SK-N-MC (cell line): ENCODE measurements around the gene PPAN.

ENCODE experiments used
- DNase-seq: peaks from one replicate; pipeline ENCODE4 v3.0.0-alpha.2; 2011; ENCODE audit warnings: low read depth, low spot score
- H3K27ac ChIP-seq: fragments of 200-600 bp; sonication (generic); 2 replicates; pipeline ENCODE4 v1.5.1; 2016; ENCODE audit warnings: mixed run types
- H3K36me3 ChIP-seq: fragments of 200-600 bp; sonication (generic); 2 replicates; pipeline ENCODE4 v1.6.1; 2017; ENCODE audit warnings: antibody characterized with exemption, low read length, mixed read lengths; ENCODE audit not compliant: insufficient read depth
- H3K4me3 ChIP-seq: fragments of 200-600 bp; sonication (generic); 2 replicates; pipeline ENCODE4 v1.5.1; 2016
- H3K9ac ChIP-seq: fragments of 200-600 bp; sonication (generic); 2 replicates; pipeline ENCODE4 v1.8.0; 2017; ENCODE audit warnings: mixed run types, mixed read lengths; ENCODE audit not compliant: insufficient read length
- H3K9me3 ChIP-seq: fragments of 200-600 bp; sonication (generic); 2 replicates; pipeline ENCODE4 v1.6.1; 2017; ENCODE audit warnings: low read depth, mild to moderate bottlenecking, antibody characterized with exemption, low read length, moderate library complexity, mixed read lengths
- EZH2 ChIP-seq: fragments of 200-600 bp; sonication (generic); IDR thresholded peaks from one replicate; pipeline ENCODE4 v1.6.1; 2017; ENCODE audit warnings: antibody characterized with exemption
- FOXP2 ChIP-seq: optimal IDR thresholded peaks from 2 replicates; pipeline ENCODE3; 2011; ENCODE audit warnings: mild to moderate bottlenecking, moderate library complexity; ENCODE audit not compliant: insufficient read depth; ENCODE audit errors: extremely low read length, control extremely low read depth
- POLR2AphosphoS5 ChIP-seq: IDR thresholded peaks from 2 replicates; pipeline ENCODE4 v1.6.1; 2012; ENCODE audit warnings: mild to moderate bottlenecking, low read depth, low read length, borderline replicate concordance

Gene PPAN

GRCh38 chr19:10114651-10115391 lies 8.7 kb downstream of the PPAN start:
- no peak overlapping the region for H3K9ac ChIP-seq
- no peak for DNase-seq
- H3K4me3 ChIP-seq: no peak overlapping the region
- no peaks in the 10 kb centered on the region for H3K9me3 ChIP-seq
- H3K27ac ChIP-seq: no peak overlapping the region
- H3K36me3 ChIP-seq: peaks cover 39% of the 10 kb centered on the region
- TF ChIP-seq FOXP2: no peak
- TF ChIP-seq EZH2: no peak
- 0 out of 2 replicates have a peak, but pooled peaks have one; percentile 9 for TF ChIP-seq POLR2AphosphoS5

- no peak for DNase-seq
- no peak for TF ChIP-seq FOXP2
- TF ChIP-seq EZH2: no peak
- peak; percentile 7; the same call in 1 of the 2 replicates for TF ChIP-seq POLR2AphosphoS5
- no peak overlapping the region for H3K27ac ChIP-seq
- no peak overlapping the region for H3K9ac ChIP-seq
- no peaks in the 10 kb centered on the region for H3K9me3 ChIP-seq
- H3K36me3 ChIP-seq: peaks cover 32% of the 10 kb centered on the region
- H3K4me3 ChIP-seq: no peak overlapping the region
These were observed 9.4 kb downstream of the PPAN start for GRCh38 chr19:10115392-10116084.

GRCh38 chr19:10116085-10116865 lies 10.1 kb downstream of the PPAN start:
- no peaks in the 10 kb centered on the region for H3K9me3 ChIP-seq
- no peak for TF ChIP-seq EZH2
- peak; percentile 1; the same call in 1 of the 2 replicates for TF ChIP-seq POLR2AphosphoS5
- no peak overlapping the region for H3K4me3 ChIP-seq
- no peak overlapping the region for H3K9ac ChIP-seq
- peaks cover 25% of the 10 kb centered on the region for H3K36me3 ChIP-seq
- no peak for DNase-seq
- no peak overlapping the region for H3K27ac ChIP-seq

- H3K9ac ChIP-seq: no peak overlapping the region
- no peak overlapping the region for H3K4me3 ChIP-seq
- H3K27ac ChIP-seq: no peak overlapping the region
- TF ChIP-seq EZH2 (no peak), POLR2AphosphoS5 (no peak), FOXP2 (no peak)
- H3K9me3 ChIP-seq: no peaks in the 10 kb centered on the region
- H3K36me3 ChIP-seq: peaks cover 23% of the 10 kb centered on the region; the same call in 1 of the 2 replicates
- DNase-seq: no peak
These were observed 10.9 kb downstream of the PPAN start for GRCh38 chr19:10116866-10117616.

- H3K4me3 ChIP-seq: peak overlapping the region; percentile 78
- H3K27ac ChIP-seq: no peak overlapping the region
- no peak for DNase-seq
- H3K9ac ChIP-seq: peak overlapping the region; percentile 82
- H3K9me3 ChIP-seq: no peaks in the 10 kb centered on the region
- peaks cover 23% of the 10 kb centered on the region; the same call in 1 of the 2 replicates for H3K36me3 ChIP-seq
- TF ChIP-seq POLR2AphosphoS5 (no peak), EZH2 (no peak), FOXP2 (no peak)
These were observed 12.8 kb downstream of the PPAN start for GRCh38 chr19:10118960-10119359.

- peak; percentile 64 for DNase-seq
- TF ChIP-seq EZH2: no peak
- 0 out of 2 replicates have a peak, but pooled peaks have one; percentile 18 for TF ChIP-seq POLR2AphosphoS5
- no peak for TF ChIP-seq FOXP2
- Histone ChIP-seq H3K9me3 (no peaks in the 10 kb centered on the region), H3K9ac (no peak overlapping the region), H3K4me3 (peak overlapping the region; percentile 52), H3K27ac (peak overlapping the region; percentile 85), H3K36me3 (peaks cover 20% of the 10 kb centered on the region; the same call in 1 of the 2 replicates)
These were observed 14.5 kb downstream of the PPAN start for GRCh38 chr19:10120538-10121189.

- TF ChIP-seq POLR2AphosphoS5 (no peak), EZH2 (no peak), FOXP2 (no peak)
- H3K27ac ChIP-seq: peak overlapping the region; percentile 67; the same call in 1 of the 2 replicates
These were observed 15.9 kb downstream of the PPAN start for GRCh38 chr19:10122045-10122444.

More at GRCh38 chr19:10122045-10122444, 15.9 kb downstream of the PPAN start:
- peaks cover 18% of the 10 kb centered on the region; the same call in 1 of the 2 replicates for H3K36me3 ChIP-seq
- no peak for DNase-seq
- H3K9me3 ChIP-seq: no peaks in the 10 kb centered on the region
- no peak overlapping the region for H3K9ac ChIP-seq
- H3K4me3 ChIP-seq: no peak overlapping the region
